Measurements from ENCODE around the gene CCR3.

Gene CCR3

DNA sequence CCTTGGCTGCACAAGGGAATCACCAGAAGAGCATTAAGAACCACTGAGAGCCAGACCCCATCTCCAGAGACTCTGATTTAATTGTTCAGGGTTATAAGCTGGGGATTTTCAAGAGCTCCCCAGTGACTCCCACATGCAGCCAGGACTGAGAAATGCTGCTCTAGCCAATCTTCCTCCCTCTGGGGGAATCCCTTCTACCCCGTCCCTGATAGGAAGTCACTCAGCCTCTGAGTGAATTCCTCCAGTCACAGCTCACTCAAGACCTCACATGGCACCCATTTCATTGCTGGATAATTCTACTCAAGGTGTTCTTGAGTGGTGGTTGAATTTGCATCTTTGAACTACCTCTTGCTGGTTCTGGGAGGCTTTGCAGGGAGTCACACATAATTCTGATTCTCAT lies 10.7 kb downstream of the CCR3 start:
- DNase-seq (no peak), ATAC-seq (ENCODE audit: insufficient read depth, low read depth) (no peak)
- no peaks in the 10 kb centered on the region for H3K27me3 ChIP-seq (ENCODE audit: insufficient read depth, low read length, poor library complexity)
- H2AFZ ChIP-seq (ENCODE audit: low read depth, low read length), result no peak overlapping the region
- no peak for TF ChIP-seq EZH2 (IDR thresholded peaks at IDR 0.05; ENCODE audit: borderline replicate concordance, low read depth, low read length, severe bottlenecking)
- TF ChIP-seq, protein P1, sequence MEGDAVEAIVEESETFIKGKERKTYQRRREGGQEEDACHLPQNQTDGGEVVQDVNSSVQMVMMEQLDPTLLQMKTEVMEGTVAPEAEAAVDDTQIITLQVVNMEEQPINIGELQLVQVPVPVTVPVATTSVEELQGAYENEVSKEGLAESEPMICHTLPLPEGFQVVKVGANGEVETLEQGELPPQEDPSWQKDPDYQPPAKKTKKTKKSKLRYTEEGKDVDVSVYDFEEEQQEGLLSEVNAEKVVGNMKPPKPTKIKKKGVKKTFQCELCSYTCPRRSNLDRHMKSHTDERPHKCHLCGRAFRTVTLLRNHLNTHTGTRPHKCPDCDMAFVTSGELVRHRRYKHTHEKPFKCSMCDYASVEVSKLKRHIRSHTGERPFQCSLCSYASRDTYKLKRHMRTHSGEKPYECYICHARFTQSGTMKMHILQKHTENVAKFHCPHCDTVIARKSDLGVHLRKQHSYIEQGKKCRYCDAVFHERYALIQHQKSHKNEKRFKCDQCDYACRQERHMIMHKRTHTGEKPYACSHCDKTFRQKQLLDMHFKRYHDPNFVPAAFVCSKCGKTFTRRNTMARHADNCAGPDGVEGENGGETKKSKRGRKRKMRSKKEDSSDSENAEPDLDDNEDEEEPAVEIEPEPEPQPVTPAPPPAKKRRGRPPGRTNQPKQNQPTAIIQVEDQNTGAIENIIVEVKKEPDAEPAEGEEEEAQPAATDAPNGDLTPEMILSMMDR (IDR thresholded peaks at IDR 0.05; ENCODE audit: borderline replicate concordance, extremely low read depth, low read length, poor library complexity, severe bottlenecking), result no peak
- H3K4me3 ChIP-seq (ENCODE audit: low read depth in 1 of 2, low read length in 2 of 2), result no peak overlapping the region
- no peaks in the 10 kb centered on the region for H3K79me2 ChIP-seq (ENCODE audit: insufficient read depth, low read length)
- no peaks in the 10 kb centered on the region for H3K36me3 ChIP-seq (ENCODE audit: insufficient read depth, low read length)
- H3K4me1 ChIP-seq (ENCODE audit: insufficient read depth, low read length), result no peaks in the 10 kb centered on the region
- H3K9ac ChIP-seq (ENCODE audit: low read depth, low read length), result no peak overlapping the region
- H3K4me2 ChIP-seq (ENCODE audit: insufficient read depth, low read length), result no peak overlapping the region
- no peak overlapping the region for H3K27ac ChIP-seq (ENCODE audit: low read length)
- H4K20me1 ChIP-seq (ENCODE audit: insufficient read depth, low read length), result no peaks in the 10 kb centered on the region
- no peaks in the 10 kb centered on the region for H3K9me3 ChIP-seq (ENCODE audit: insufficient read depth, low read length, severe bottlenecking)

DNA sequence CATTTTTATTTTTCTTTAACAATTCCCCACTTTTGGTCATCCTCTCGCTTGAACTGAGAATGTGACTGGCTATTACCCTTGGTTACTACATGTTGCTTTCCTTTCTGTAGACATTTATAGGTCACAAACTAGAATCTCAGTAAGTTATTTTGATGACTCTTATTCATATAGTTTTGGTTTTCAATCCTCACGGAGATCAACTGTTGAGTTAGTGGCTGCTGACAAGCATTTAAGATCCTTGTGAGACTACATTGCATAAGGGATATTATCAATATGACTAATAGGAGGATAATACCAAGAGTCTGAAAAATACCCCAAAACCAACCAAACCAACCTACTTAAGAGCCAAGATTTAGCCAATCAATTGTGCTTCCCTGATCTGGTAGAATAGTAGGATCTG lies 16.3 kb downstream of the CCR3 start:
- H3K9ac ChIP-seq (ENCODE audit: low read depth, low read length), result no peak overlapping the region
- no peaks in the 10 kb centered on the region for H4K20me1 ChIP-seq (ENCODE audit: insufficient read depth, low read length)
- no peak overlapping the region for H2AFZ ChIP-seq (ENCODE audit: low read depth, low read length)
- H3K4me2 ChIP-seq (ENCODE audit: insufficient read depth, low read length), result no peak overlapping the region
- H3K79me2 ChIP-seq (ENCODE audit: insufficient read depth, low read length), result no peaks in the 10 kb centered on the region
- H3K36me3 ChIP-seq (ENCODE audit: insufficient read depth, low read length), result no peaks in the 10 kb centered on the region
- no peak for TF ChIP-seq EZH2 (IDR thresholded peaks at IDR 0.05; ENCODE audit: borderline replicate concordance, low read depth, low read length, severe bottlenecking)
- TF ChIP-seq, protein P1 (IDR thresholded peaks at IDR 0.05; ENCODE audit: borderline replicate concordance, extremely low read depth, low read length, poor library complexity, severe bottlenecking), result no peak
- no peak overlapping the region for H3K4me3 ChIP-seq (ENCODE audit: low read depth in 1 of 2, low read length in 2 of 2)
- no peaks in the 10 kb centered on the region for H3K27me3 ChIP-seq (ENCODE audit: insufficient read depth, low read length, poor library complexity)
- peaks cover 2% of the 10 kb centered on the region for H3K9me3 ChIP-seq (ENCODE audit: insufficient read depth, low read length, severe bottlenecking)
- ATAC-seq (ENCODE audit: insufficient read depth, low read depth), result no peak
- no peak for DNase-seq
- no peak overlapping the region for H3K27ac ChIP-seq (ENCODE audit: low read length)
- peaks cover 7% of the 10 kb centered on the region for H3K4me1 ChIP-seq (ENCODE audit: insufficient read depth, low read length)

- no peak for TF ChIP-seq EZH2 (IDR thresholded peaks at IDR 0.05; ENCODE audit: borderline replicate concordance, low read depth, low read length, severe bottlenecking)
- TF ChIP-seq, protein P1 (IDR thresholded peaks at IDR 0.05; ENCODE audit: borderline replicate concordance, extremely low read depth, low read length, poor library complexity, severe bottlenecking), result no peak
- no peaks in the 10 kb centered on the region for H3K79me2 ChIP-seq (ENCODE audit: insufficient read depth, low read length)
- H4K20me1 ChIP-seq (ENCODE audit: insufficient read depth, low read length), result no peaks in the 10 kb centered on the region
- H3K27ac ChIP-seq (ENCODE audit: low read length), result no peak overlapping the region
- H3K9ac ChIP-seq (ENCODE audit: low read depth, low read length), result no peak overlapping the region
- H2AFZ ChIP-seq (ENCODE audit: low read depth, low read length), result peak overlapping the region; percentile 60
- peaks cover 7% of the 10 kb centered on the region for H3K4me1 ChIP-seq (ENCODE audit: insufficient read depth, low read length)
- no peaks in the 10 kb centered on the region for H3K27me3 ChIP-seq (ENCODE audit: insufficient read depth, low read length, poor library complexity)
- no peak overlapping the region for H3K4me2 ChIP-seq (ENCODE audit: insufficient read depth, low read length)
- ATAC-seq (ENCODE audit: insufficient read depth, low read depth) (no peak; the same call in 2 of the 3 replicates), DNase-seq (no peak)
- peaks cover 2% of the 10 kb centered on the region for H3K9me3 ChIP-seq (ENCODE audit: insufficient read depth, low read length, severe bottlenecking)
- no peaks in the 10 kb centered on the region for H3K36me3 ChIP-seq (ENCODE audit: insufficient read depth, low read length)
- H3K4me3 ChIP-seq (ENCODE audit: low read depth in 1 of 2, low read length in 2 of 2), result no peak overlapping the region
Measured at GRCh38 chr3:46261926-46262594, 19.8 kb downstream of the CCR3 start.

Data from DND-41 (cell line).